H1 (cell line): ENCODE data around the gene EPHA4. TPM values are rescaled to one million over a fixed set of nuclear protein-coding genes. Genes with fewer than 3 reads are reported as not detected.

Experiments
- ATF2 ChIP-seq: IDR thresholded peaks from 2 replicates; pipeline ENCODE4 v1.6.1; 2012; ENCODE audit warnings: low read length, inconsistent platforms
- BCL11A ChIP-seq, 2 experiments: IDR thresholded peaks; one replicate each; pipeline ENCODE4 v1.6.1; 2011; ENCODE audit warnings: low read depth in 2 of 2, low read length in 2 of 2, mild to moderate bottlenecking in 2 of 2
- BRCA1 ChIP-seq: IDR thresholded peaks from 2 replicates; pipeline ENCODE4 v1.6.1; 2012; ENCODE audit warnings: low read depth, low read length, improper control_type of control experiment
- GTF2F1 ChIP-seq: IDR thresholded peaks from 2 replicates; pipeline ENCODE4 v1.6.1; 2012; ENCODE audit warnings: low read depth, low read length, improper control_type of control experiment, borderline replicate concordance
- KDM4A ChIP-seq: IDR thresholded peaks from one replicate; pipeline ENCODE4 v1.7.1; 2012; ENCODE audit warnings: low read depth, mild to moderate bottlenecking, moderate library complexity, low read length, inconsistent platforms; ENCODE audit not compliant: severe bottlenecking
- polyA plus RNA-seq, 7 experiments: library from polyadenylated mRNA; depleted of rRNA in 3 of 7; stranded (reverse) in 5 of 7; unstranded in 2 of 7; fragments of >200 nt in 5 of 7; fragments of 200-250 nt in 2 of 7; gene quantifications; 1 replicate in 5 of 7; 2 replicates in 1 of 7; 4 replicates in 1 of 7; pipeline versions ENCODE4 v1.2.1 to v1.2.3, GENCODE V29; 2011 to 2013; ENCODE audit warnings: missing spikeins in 2 of 7, mixed read lengths in 2 of 7
- total RNA-seq: library from RNA; stranded (reverse); fragmentation: NEBNext Ultra II Directional; extraction: Animal tissue kit (Norgen Biotek cat#: 25700); gene quantifications from 2 replicates; pipeline ENCODE4 v1.2.1, GENCODE V29; 2021
- TF ChIP-seq, protein P1 (sequence below): fragments of 300-600 bp; sonication (generic); IDR thresholded peaks from 2 replicates; pipeline ENCODE4 v1.7.1; 2012; ENCODE audit warnings: low read length, moderate library complexity, mild to moderate bottlenecking, inconsistent platforms; ENCODE audit not compliant: insufficient replicate concordance

EPHA4 gene
- total and polyA plus RNA-seq, 2 of the 8 experiments (the other 6 are each of a cell fraction or from before 2014, with no cell fraction given): 4.3 to 5.7 TPM

- TF ChIP-seq, protein P1, sequence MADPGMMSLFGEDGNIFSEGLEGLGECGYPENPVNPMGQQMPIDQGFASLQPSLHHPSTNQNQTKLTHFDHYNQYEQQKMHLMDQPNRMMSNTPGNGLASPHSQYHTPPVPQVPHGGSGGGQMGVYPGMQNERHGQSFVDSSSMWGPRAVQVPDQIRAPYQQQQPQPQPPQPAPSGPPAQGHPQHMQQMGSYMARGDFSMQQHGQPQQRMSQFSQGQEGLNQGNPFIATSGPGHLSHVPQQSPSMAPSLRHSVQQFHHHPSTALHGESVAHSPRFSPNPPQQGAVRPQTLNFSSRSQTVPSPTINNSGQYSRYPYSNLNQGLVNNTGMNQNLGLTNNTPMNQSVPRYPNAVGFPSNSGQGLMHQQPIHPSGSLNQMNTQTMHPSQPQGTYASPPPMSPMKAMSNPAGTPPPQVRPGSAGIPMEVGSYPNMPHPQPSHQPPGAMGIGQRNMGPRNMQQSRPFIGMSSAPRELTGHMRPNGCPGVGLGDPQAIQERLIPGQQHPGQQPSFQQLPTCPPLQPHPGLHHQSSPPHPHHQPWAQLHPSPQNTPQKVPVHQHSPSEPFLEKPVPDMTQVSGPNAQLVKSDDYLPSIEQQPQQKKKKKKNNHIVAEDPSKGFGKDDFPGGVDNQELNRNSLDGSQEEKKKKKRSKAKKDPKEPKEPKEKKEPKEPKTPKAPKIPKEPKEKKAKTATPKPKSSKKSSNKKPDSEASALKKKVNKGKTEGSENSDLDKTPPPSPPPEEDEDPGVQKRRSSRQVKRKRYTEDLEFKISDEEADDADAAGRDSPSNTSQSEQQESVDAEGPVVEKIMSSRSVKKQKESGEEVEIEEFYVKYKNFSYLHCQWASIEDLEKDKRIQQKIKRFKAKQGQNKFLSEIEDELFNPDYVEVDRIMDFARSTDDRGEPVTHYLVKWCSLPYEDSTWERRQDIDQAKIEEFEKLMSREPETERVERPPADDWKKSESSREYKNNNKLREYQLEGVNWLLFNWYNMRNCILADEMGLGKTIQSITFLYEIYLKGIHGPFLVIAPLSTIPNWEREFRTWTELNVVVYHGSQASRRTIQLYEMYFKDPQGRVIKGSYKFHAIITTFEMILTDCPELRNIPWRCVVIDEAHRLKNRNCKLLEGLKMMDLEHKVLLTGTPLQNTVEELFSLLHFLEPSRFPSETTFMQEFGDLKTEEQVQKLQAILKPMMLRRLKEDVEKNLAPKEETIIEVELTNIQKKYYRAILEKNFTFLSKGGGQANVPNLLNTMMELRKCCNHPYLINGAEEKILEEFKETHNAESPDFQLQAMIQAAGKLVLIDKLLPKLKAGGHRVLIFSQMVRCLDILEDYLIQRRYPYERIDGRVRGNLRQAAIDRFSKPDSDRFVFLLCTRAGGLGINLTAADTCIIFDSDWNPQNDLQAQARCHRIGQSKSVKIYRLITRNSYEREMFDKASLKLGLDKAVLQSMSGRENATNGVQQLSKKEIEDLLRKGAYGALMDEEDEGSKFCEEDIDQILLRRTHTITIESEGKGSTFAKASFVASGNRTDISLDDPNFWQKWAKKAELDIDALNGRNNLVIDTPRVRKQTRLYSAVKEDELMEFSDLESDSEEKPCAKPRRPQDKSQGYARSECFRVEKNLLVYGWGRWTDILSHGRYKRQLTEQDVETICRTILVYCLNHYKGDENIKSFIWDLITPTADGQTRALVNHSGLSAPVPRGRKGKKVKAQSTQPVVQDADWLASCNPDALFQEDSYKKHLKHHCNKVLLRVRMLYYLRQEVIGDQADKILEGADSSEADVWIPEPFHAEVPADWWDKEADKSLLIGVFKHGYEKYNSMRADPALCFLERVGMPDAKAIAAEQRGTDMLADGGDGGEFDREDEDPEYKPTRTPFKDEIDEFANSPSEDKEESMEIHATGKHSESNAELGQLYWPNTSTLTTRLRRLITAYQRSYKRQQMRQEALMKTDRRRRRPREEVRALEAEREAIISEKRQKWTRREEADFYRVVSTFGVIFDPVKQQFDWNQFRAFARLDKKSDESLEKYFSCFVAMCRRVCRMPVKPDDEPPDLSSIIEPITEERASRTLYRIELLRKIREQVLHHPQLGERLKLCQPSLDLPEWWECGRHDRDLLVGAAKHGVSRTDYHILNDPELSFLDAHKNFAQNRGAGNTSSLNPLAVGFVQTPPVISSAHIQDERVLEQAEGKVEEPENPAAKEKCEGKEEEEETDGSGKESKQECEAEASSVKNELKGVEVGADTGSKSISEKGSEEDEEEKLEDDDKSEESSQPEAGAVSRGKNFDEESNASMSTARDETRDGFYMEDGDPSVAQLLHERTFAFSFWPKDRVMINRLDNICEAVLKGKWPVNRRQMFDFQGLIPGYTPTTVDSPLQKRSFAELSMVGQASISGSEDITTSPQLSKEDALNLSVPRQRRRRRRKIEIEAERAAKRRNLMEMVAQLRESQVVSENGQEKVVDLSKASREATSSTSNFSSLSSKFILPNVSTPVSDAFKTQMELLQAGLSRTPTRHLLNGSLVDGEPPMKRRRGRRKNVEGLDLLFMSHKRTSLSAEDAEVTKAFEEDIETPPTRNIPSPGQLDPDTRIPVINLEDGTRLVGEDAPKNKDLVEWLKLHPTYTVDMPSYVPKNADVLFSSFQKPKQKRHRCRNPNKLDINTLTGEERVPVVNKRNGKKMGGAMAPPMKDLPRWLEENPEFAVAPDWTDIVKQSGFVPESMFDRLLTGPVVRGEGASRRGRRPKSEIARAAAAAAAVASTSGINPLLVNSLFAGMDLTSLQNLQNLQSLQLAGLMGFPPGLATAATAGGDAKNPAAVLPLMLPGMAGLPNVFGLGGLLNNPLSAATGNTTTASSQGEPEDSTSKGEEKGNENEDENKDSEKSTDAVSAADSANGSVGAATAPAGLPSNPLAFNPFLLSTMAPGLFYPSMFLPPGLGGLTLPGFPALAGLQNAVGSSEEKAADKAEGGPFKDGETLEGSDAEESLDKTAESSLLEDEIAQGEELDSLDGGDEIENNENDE: no peak
- TF ChIP-seq BRCA1: no peak
- no peak for TF ChIP-seq GTF2F1
- TF ChIP-seq BCL11A (IDR thresholded peaks at IDR 0.05; ENCODE audit: low read depth in 2 of 2, low read length in 2 of 2): no peak
- no peak for TF ChIP-seq KDM4A
- TF ChIP-seq ATF2: no peak
Measured at GRCh38 chr2:221480163-221480562, 91.9 kb downstream of the EPHA4 start (continued).
